GM12878 (cell line): ENCODE data around the gene ZMYND11. TPM values are rescaled to one million over a fixed set of nuclear protein-coding genes. Genes with fewer than 3 reads are reported as not detected.

Source experiments
- ATAC-seq: fragments of 200-7000 bp; cut with Tn5 transposase; 3 replicates; pipeline ENCODE4 v1.9.1; 2020; ENCODE audit warnings: mild to moderate bottlenecking, moderate library complexity
- BruUV-seq: library from RNA; stranded (reverse); fragments of 400-500 nt; replicated peaks from 2 replicates; lab custom pipeline; 2021; lab: Mats Ljungman, UMichigan
- CTCF ChIA-PET: fragments of 300-600 bp; sonication (Branson Sonifier 250); formaldehyde crosslinking; extraction: SDS; loops from one replicate; lab custom pipeline; 2021; ENCODE audit warnings: inconsistent platforms; lab: Yijun Ruan, JAX
- POLR2A ChIA-PET: fragments of 350-600 bp; formaldehyde crosslinking; extraction: SDS; loops from one replicate; lab custom pipeline; 2021; ENCODE audit warnings: inconsistent platforms; lab: Charles Lee
- RAD21 ChIA-PET: fragments of 300-600 bp; sonication (Branson Sonifier 250); formaldehyde crosslinking; loops from one replicate; lab custom pipeline; 2023; ENCODE audit warnings: antibody characterized with exemption; ENCODE audit not compliant: unreplicated experiment; lab: Charles Lee
- SMC1A ChIA-PET: fragments of 300-600 bp; sonication (Branson Sonifier 250); formaldehyde crosslinking; loops from one replicate; lab custom pipeline; 2023; ENCODE audit not compliant: unreplicated experiment, uncharacterized antibody; lab: Charles Lee
- DNase-seq: peaks from one replicate; pipeline ENCODE4 v3.0.0-alpha.2; 2011; ENCODE audit warnings: low read depth, low spot score
- FAIRE-seq: peaks from 3 replicates; lab custom pipeline; 2011; peaks lifted over from hg19 to GRCh38; lab: Jason Lieb, UNC
- H2AFZ ChIP-seq: 2 replicates; pipeline ENCODE4 v1.6.0; 2011; ENCODE audit warnings: low read depth, low read length, control low read depth; ENCODE audit not compliant: control insufficient read depth
- H3K27ac ChIP-seq: 2 replicates; pipeline ENCODE4 v1.5.1; 2011; ENCODE audit warnings: control low read depth; ENCODE audit not compliant: control insufficient read depth, insufficient read depth
- H3K27me3 ChIP-seq, 2 experiments: replicated peaks in 1 of 2; 2 replicates each; pipeline versions ENCODE4 v1.6.0 to v1.6.1; 2011; ENCODE audit warnings: low read length in 1 of 2; ENCODE audit not compliant: control insufficient read depth in 2 of 2, insufficient read depth in 2 of 2
- H3K36me3 ChIP-seq, 2 experiments: 2 replicates each; pipeline ENCODE4 v1.5.1; 2011; ENCODE audit warnings: low read length in 1 of 2; ENCODE audit not compliant: control insufficient read depth in 2 of 2, insufficient read depth in 2 of 2
- H3K4me1 ChIP-seq: 2 replicates; pipeline ENCODE4 v1.6.1; 2011; ENCODE audit warnings: mild to moderate bottlenecking, low read length, moderate library complexity, mixed read lengths; ENCODE audit not compliant: control insufficient read depth, insufficient read depth
- H3K4me2 ChIP-seq: 2 replicates; pipeline ENCODE4 v1.6.0; 2011; ENCODE audit warnings: control low read depth; ENCODE audit not compliant: control insufficient read depth, insufficient read depth
- H3K4me3 ChIP-seq: fragments of 200-600 bp; sonication (generic); 2 replicates; pipeline ENCODE4 v1.5.1; 2016
- H3K79me2 ChIP-seq: 2 replicates; pipeline ENCODE4 v1.6.0; 2011; ENCODE audit warnings: low read length; ENCODE audit not compliant: control insufficient read depth, insufficient read depth
- H3K9ac ChIP-seq: 2 replicates; pipeline ENCODE4 v1.8.0; 2011; ENCODE audit warnings: low read length, control low read depth, mixed read lengths; ENCODE audit not compliant: control insufficient read depth, insufficient read depth
- H3K9me3 ChIP-seq: replicated peaks from 3 replicates; pipeline ENCODE4 v1.5.1; 2011; ENCODE audit warnings: mild to moderate bottlenecking, low read length; ENCODE audit not compliant: control insufficient read depth, insufficient read depth
- H4K20me1 ChIP-seq: 2 replicates; pipeline ENCODE4 v1.6.0; 2011; ENCODE audit not compliant: control insufficient read depth, insufficient read depth
- IKZF1 ChIP-seq: fragments of 450-650 bp; conservative IDR thresholded peaks from 2 replicates; pipeline ENCODE4 v1.6.1; 2017; ENCODE audit warnings: antibody characterized with exemption, mild to moderate bottlenecking
- PML ChIP-seq: IDR thresholded peaks from 2 replicates; pipeline ENCODE4 v1.6.1; 2012; ENCODE audit warnings: low read length, inconsistent platforms
- POLR2AphosphoS5 ChIP-seq: IDR thresholded peaks from 2 replicates; pipeline ENCODE4 v1.6.1; 2011; ENCODE audit warnings: mild to moderate bottlenecking, low read length, inconsistent platforms
- TAF1 ChIP-seq: IDR thresholded peaks from 2 replicates; pipeline ENCODE4 v1.6.1; 2011; ENCODE audit warnings: mild to moderate bottlenecking, low read depth, low read length, borderline replicate concordance
- TCF3 ChIP-seq: IDR thresholded peaks from 2 replicates; pipeline ENCODE4 v1.6.1; 2012; ENCODE audit warnings: low read depth, mild to moderate bottlenecking, low read length, borderline replicate concordance; ENCODE audit not compliant: insufficient read depth
- YY1 ChIP-seq: IDR thresholded peaks from 2 replicates; pipeline ENCODE4 v1.6.1; 2011; ENCODE audit warnings: low read depth, mild to moderate bottlenecking, low read length
- in situ Hi-C: fragments of 300-500 bp; cut with MboI; formaldehyde crosslinking; loops from 9 replicates; pipeline ENCODE4 v1.14.3; 2018; ENCODE audit warnings: mixed read lengths
- intact Hi-C: fragments of 100-400 bp; cut with micrococcal nuclease; formaldehyde crosslinking; loops from one replicate; pipeline ENCODE4 v1.14.2; 2022; ENCODE audit not compliant: unreplicated experiment
- polyA plus RNA-seq, 11 experiments: library from polyadenylated mRNA; depleted of rRNA in 4 of 11; unstranded in 6 of 11; stranded (reverse) in 5 of 11; fragments of >200 nt; fragmentation: Nextera tagmentation in 4 of 11; fragmentation: Illumina TruSeq in 1 of 11; extraction: Ambion mirVana in 4 of 11; extraction: Trizol in 1 of 11; gene quantifications; 1 replicate in 1 of 11; 2 replicates in 10 of 11; pipeline versions ENCODE4 v1.2.1 to v1.2.3, GENCODE V29; 2011 to 2016; ENCODE audit warnings: inconsistent platforms in 2 of 11, missing spikeins in 2 of 11, low read depth in 1 of 11
- total RNA-seq, 4 experiments: library from RNA; depleted of rRNA in 3 of 4; stranded (reverse); fragments of >200 nt in 3 of 4; fragmentation: Illumina TruSeq in 1 of 4; extraction: Trizol in 1 of 4; gene quantifications; 2 replicates each; pipeline versions ENCODE4 v1.2.1 to v1.2.3, GENCODE V29; 2013 to 2021
- TF ChIP-seq, protein P1 (sequence below): fragments of 450-650 bp; conservative IDR thresholded peaks from 2 replicates; pipeline ENCODE4 v1.6.1; 2017; ENCODE audit warnings: mild to moderate bottlenecking, moderate library complexity

Gene ZMYND11
- total and polyA plus RNA-seq, 10 of the 15 experiments (the other 5 are each of a cell fraction or from before 2014, with no cell fraction given), result 3.3 to 24.4 (median 13.1) TPM

DNA sequence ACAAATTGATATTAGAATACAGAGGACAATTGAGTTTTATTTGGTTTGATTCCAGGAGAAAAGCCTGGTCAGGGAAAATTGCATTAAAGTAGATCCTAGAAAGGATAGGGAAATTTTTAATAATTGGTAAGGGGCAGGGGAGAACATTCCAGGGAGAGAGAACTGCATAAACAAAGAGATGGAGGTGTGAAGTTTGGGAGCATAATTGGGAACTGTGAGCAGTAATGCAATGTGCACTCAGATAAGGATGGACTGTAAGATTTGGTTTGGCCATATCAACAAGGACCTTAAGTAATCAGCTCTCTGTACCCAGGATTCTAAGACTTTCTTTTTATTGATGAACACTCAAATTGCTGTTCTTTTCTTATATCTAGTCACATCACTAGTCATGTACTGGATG is 41.4 kb downstream of the ZMYND11 start:
- H3K9me3 ChIP-seq, result no peaks in the 10 kb centered on the region
- no peak overlapping the region for H3K4me3 ChIP-seq
- no peak overlapping the region for H3K27ac ChIP-seq
- SMC1A ChIA-PET, result no interaction called here
- POLR2A ChIA-PET, result no interaction called here
- H3K27me3 ChIP-seq, result no peaks in the 10 kb centered on the region
- no peak overlapping the region for H3K4me2 ChIP-seq
- TF ChIP-seq POLR2AphosphoS5 (no peak), TAF1 (no peak), IKZF1 (no peak), PML (no peak), YY1 (no peak), TCF3 (no peak)
- TF ChIP-seq, protein P1, sequence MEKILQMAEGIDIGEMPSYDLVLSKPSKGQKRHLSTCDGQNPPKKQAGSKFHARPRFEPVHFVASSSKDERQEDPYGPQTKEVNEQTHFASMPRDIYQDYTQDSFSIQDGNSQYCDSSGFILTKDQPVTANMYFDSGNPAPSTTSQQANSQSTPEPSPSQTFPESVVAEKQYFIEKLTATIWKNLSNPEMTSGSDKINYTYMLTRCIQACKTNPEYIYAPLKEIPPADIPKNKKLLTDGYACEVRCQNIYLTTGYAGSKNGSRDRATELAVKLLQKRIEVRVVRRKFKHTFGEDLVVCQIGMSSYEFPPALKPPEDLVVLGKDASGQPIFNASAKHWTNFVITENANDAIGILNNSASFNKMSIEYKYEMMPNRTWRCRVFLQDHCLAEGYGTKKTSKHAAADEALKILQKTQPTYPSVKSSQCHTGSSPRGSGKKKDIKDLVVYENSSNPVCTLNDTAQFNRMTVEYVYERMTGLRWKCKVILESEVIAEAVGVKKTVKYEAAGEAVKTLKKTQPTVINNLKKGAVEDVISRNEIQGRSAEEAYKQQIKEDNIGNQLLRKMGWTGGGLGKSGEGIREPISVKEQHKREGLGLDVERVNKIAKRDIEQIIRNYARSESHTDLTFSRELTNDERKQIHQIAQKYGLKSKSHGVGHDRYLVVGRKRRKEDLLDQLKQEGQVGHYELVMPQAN, result no peak
- no peak for ATAC-seq
- H2AFZ ChIP-seq, result no peak overlapping the region
- no peaks in the 10 kb centered on the region for H4K20me1 ChIP-seq
- H3K79me2 ChIP-seq, result no peaks in the 10 kb centered on the region
- CTCF ChIA-PET, result no interaction called here
- H3K9ac ChIP-seq, result no peak overlapping the region
- RAD21 ChIA-PET, result no interaction called here
- H3K4me1 ChIP-seq, result no peaks in the 10 kb centered on the region
- in situ Hi-C loops, result no loop called here
- DNase-seq, result no peak
- H3K36me3 ChIP-seq, result peaks cover 0 to 3% of the 10 kb centered on the region in 2 experiments; a peak in 1 of 4 replicates
- intact Hi-C loops, result loop anchor here (5.0 kb wide), 1 partner anchor 336 kb away; no protein-coding TSS in a partner anchor
- no TSS peak for BruUV-seq
- no peak for FAIRE-seq
